Cardiac septum (tissue), 1 donor: ENCODE measurements around the gene SLC22A17. TPM values are rescaled to one million over a fixed set of nuclear protein-coding genes. Genes with fewer than 3 reads are reported as not detected.
"Not testable (repeated sequence)": the region's sequence is repeated elsewhere in the genome, so short reads cannot be mapped to it uniquely, and the experiment has no call there.

ENCODE experiments used
- DNase-seq: peaks from one replicate; pipeline ENCODE4 v3.0.0-alpha.2; 2020; ENCODE audit warnings: low spot score
- intact Hi-C: fragments of 100-400 bp; cut with DNase I; formaldehyde crosslinking; loops from one replicate; pipeline ENCODE4 v1.14.0; 2022
- long read RNA-seq: library from polyadenylated mRNA; unstranded; transcript quantifications from one replicate; pipeline ENCODE4 v2.0.0, GENCODE V29; 2021
- total RNA-seq: library from RNA; stranded (reverse); fragmentation: NEBNext Ultra II Directional; extraction: Animal tissue kit (Norgen Biotek cat#: 25700); gene quantifications from one replicate; pipeline ENCODE4 v1.2.1, GENCODE V29; 2021
- donor health status: DM: no; HTN: no; CAD: no.

The SLC22A17 gene
- total RNA-seq, result 10.6 TPM
- long read RNA-seq, partial matches to known transcripts, result 3 of 3 reads
- long read RNA-seq, other reads (novel, unspliced or antisense), result 0 of 3 reads

GRCh38 chr14:23352506-23353432 is at the start of gene SLC22A17:
TSS of gene SLC22A17 (minus strand) at chr14:23352887.
- DNase-seq, result peak; percentile 88
- intact Hi-C loops, result no loop called here

GRCh38 chr14:23401291-23401690 is 48.6 kb upstream of the SLC22A17 start:
- no peak for DNase-seq
- intact Hi-C loops, result no loop called here

- intact Hi-C loops, result not testable (repeated sequence)
- DNase-seq, result peak; percentile 75
Measured at GRCh38 chr14:23400496-23401149, 47.9 kb upstream of the SLC22A17 start.

- DNase-seq, result no peak
- intact Hi-C loops, result no loop called here
Measured at GRCh38 chr14:23399591-23399990, 46.9 kb upstream of the SLC22A17 start.

DNA sequence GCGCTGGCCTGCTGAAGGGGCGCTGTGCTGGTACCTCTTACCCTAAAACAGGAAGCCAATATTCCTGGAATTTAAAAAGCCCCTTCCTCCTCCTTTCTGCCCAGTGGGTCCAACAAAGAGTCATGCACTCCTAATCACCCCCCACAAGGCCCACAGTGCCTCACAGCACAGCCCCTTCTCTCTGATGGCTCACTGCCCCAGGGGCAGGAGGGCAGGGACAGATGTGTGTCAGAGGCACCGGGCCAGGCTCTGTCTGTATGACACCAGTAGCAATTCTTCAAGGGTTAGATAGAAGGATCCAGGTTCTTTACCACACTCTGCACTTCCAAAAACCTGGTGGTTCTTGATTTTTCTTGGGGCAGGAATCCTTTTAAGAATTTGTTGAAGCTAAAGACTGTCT is 46.4 kb upstream of the SLC22A17 start:
- no peak for DNase-seq
- intact Hi-C loops, result no loop called here

GRCh38 chr14:23398348-23398747 is 45.7 kb upstream of the SLC22A17 start:
- intact Hi-C loops, result no loop called here
- no peak for DNase-seq

GRCh38 chr14:23396781-23397407 is 44.2 kb upstream of the SLC22A17 start:
- intact Hi-C loops, result no loop called here
- no peak for DNase-seq

DNA sequence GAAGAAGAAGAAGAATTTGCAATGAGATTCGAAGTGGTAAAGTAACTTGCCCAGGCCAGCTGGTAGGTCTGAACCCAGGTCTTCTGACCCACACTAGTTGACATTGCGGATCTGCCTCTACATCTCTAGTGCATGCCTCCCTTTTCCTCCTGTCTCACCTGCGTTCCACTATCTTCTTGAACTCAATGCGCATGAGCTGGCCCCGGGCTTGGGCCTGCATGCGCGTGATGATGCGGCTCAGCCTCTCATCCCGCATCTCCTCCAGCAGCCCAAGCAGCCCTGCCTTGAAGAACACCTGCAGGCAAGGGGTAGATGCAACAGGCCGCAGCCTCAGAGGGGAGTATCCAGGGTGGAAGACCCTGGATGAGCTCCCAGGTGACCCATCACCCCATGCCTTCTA is 43.4 kb upstream of the SLC22A17 start:
- intact Hi-C loops, result no loop called here
- DNase-seq, result no peak

DNA sequence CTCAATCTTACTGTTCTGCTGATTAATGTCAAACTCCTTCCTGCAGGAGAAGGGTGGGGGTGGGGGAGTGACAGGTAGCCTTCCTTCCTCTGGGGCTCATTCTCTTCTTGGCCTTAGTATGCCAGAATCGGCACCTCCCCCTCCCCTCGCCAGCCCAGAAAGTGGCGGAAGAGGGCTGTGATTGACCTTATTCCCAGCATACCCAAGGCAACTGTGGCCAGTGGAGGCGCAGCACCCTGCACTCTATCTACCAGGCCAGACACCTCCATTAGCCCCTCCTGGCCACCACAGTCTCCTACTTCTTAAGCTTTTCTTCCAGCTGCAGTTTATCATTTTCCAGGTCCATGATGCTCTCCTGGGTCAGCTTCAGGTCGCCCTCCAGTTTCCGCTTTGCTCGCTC is 39.9 kb upstream of the SLC22A17 start:
- intact Hi-C loops, result no loop called here
- no peak for DNase-seq

GRCh38 chr14:23389871-23390270 is 37.2 kb upstream of the SLC22A17 start:
- intact Hi-C loops, DNase-seq: not testable (repeated sequence)

- DNase-seq, result no peak
- intact Hi-C loops, result no loop called here
Measured at GRCh38 chr14:23389396-23389795, 36.7 kb upstream of the SLC22A17 start.

GRCh38 chr14:23388996-23389395 is 36.3 kb upstream of the SLC22A17 start:
- intact Hi-C loops, result no loop called here
- DNase-seq, result no peak

GRCh38 chr14:23387916-23388882 is 35.5 kb upstream of the SLC22A17 start:
- no peak for DNase-seq
- intact Hi-C loops, result no loop called here

DNA sequence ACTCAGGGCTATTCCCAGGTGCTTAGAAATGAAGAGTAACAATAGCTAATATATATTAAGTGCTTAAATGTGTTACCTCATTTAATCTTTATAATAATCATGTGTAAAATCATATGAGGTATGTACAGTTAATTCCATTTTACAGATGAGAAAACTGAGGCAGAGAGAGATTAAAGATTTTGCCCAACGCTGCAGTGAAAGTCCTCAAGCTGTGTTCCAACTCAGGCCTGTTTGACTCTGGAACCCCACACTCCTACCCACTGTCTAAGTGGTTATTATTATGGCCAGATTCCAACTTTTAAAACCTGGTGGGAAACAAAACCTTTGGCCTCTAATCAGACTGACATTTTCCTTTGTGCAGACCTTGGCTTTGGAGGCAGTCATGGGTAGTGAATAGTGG is 34.3 kb upstream of the SLC22A17 start:
- intact Hi-C loops, result no loop called here
- no peak for DNase-seq

GRCh38 chr14:23386266-23386657 is 33.6 kb upstream of the SLC22A17 start:
- intact Hi-C loops, DNase-seq: not testable (repeated sequence)

- intact Hi-C loops, result no loop called here
- no peak for DNase-seq
Measured at GRCh38 chr14:23385642-23386265, 33.1 kb upstream of the SLC22A17 start.

- DNase-seq, result no peak
- intact Hi-C loops, result no loop called here
Measured at GRCh38 chr14:23385244-23385641, 32.6 kb upstream of the SLC22A17 start.

GRCh38 chr14:23384364-23385080 is 31.8 kb upstream of the SLC22A17 start:
- intact Hi-C loops, result no loop called here
- DNase-seq, result no peak
